GM19099 (cell line): Measurements from ENCODE around the gene LZTS3.

Experiments used
- POLR2A ChIP-seq: IDR thresholded peaks from 3 replicates; pipeline ENCODE4 v1.6.1; 2011; ENCODE audit warnings: low read depth; ENCODE audit not compliant: insufficient read length; ENCODE audit errors: extremely low read depth

The LZTS3 gene

GRCh38 chr20:3163099-3164042, 10.0 kb downstream of the LZTS3 start:
- TF ChIP-seq POLR2A: no peak

DNA sequence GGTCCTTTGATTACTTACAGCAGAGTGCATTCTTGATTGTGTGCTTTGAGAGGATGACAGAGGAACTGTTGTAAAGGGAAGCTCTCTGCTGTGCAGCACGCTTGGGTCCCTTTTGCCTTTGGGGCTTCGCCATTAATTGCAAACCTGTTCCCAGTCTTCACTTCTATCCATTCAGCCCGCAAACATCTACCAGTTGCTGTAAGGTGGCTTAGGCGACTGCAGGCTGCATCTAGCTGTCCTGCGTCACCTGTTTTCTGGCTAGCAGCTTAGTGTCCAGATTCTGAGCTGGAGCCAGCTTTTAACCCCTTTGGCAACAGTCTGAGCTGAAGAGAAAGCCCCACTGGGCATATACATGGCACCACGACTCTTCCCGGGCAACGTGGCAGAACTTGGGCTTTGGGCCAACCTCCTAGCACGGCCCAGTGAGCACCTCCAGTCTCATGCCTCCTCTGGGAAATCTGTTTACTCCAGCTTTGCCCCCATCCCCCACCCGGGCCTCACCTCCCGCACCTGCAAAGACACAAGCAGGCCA, 11.2 kb downstream of the LZTS3 start:
- TF ChIP-seq POLR2A: no peak

DNA sequence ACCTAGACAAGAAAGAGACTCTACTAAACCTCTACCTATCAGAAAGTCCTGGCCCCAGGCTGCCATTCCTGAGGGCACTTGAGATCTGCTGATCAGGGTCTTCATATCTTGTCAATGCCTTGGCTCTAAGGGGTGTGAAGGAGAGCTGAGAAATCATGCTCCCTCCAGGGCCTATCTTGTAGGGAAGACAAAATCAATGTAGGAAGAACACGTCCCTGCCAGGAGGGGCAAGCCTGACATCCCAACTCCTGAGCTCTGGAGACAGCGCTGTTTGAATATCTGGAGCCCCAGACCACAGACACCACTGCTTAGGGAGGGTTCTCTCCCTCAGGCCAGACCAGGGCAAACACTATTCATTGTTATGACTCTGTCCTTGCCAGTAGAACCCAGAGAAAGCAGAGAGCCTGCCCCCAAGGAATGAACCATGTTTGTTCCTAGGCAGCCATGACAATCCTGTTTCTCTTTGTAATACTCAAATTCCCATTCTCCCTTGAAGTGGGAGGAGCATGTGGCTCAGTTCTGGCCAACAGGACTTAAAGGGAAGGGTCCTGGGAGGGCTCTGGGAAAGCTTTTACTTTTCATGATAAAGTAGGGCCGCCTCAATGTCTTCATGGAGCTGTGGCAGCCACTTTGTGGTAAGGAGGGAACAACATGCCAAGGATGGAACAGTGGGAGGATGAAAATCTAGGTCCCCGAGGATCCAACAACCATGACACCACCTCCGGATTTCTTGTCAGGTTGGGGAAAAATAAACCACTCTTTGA, 11.9 kb downstream of the LZTS3 start:
- no peak for TF ChIP-seq POLR2A

GRCh38 chr20:3160418-3160817, 12.9 kb downstream of the LZTS3 start:
- no peak for TF ChIP-seq POLR2A

DNA sequence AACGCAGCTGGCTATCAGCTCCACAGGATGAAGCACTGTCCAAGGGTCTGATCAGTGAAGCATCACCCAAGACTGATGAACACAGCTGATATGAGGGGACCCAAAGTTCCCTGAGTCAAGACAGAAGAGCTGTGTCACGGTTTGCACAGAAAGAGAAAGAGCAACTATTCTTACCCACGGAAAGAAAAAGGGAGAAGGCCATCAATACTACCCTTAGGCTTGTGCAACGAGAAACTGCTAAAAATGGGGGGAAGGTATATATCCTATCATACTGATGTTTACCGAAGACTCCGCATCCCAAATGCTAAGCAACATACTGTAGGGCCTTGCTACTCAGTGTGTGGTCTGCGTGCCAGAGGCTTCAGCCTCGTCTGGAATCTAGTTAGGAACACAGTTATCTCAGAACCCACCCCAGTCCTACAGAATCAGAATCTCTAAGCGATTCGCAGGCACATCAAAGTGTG, 14.3 kb downstream of the LZTS3 start:
- TF ChIP-seq POLR2A: no peak

DNA sequence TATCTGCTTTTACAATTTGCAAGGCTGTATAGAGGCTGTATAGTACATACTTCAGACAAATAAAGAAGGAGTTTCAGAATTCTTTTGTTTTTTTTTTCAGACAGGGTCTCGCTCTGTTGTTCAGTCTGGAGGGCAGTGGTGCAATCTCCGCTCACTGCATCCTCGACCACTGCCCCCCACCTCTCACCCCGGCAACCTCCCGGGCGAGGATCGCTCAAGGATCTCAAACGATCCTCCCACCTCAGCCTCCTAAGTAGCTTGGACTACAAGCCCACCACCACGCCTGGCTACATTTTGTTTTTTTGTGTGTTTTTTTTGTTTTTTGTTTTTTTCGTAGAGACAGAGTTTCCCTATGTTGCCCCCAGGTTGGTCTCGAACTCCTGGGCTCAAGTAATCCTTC, 15.5 kb downstream of the LZTS3 start:
- no peak for TF ChIP-seq POLR2A

DNA sequence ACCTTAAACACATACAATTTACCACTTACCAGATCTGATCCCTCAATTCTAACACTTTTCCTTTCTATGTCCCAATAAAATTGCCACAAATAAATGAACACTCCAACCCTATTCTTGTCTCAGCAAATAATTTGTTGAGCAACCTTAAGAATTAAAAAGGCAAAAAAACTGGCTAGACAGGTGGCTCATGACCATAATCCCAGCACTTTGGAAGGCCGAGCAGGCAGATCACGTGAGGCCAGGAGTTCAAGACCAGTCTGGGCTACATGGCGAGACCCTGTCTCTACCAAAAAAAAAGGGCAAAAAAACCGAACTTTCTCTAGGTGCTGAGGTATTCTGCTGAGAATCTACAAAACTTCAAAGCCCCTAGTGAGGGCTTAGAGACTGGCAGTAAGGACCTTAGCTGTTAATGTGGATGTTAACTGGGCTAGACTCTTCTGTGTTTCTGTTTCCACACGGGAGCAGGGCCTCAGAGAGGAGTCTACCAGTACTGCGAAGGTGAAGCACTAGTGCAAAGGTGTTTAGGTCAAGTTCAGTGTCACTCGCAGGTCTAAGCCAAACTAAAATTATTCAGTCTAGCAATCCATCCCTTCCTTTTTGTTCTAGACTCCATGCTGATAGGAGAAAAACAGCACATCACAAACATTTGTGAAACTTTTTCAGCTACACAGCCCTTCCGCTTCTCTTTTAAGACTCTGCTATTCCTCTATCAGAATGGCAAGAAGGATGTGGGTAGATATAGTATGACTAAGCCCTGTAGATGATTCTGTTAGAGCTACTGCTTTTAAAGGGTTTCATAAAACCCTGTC, 16.3 kb downstream of the LZTS3 start:
- no peak for TF ChIP-seq POLR2A

- no peak for TF ChIP-seq POLR2A
Measured at GRCh38 chr20:3150908-3151307, 22.4 kb downstream of the LZTS3 start.

DNA sequence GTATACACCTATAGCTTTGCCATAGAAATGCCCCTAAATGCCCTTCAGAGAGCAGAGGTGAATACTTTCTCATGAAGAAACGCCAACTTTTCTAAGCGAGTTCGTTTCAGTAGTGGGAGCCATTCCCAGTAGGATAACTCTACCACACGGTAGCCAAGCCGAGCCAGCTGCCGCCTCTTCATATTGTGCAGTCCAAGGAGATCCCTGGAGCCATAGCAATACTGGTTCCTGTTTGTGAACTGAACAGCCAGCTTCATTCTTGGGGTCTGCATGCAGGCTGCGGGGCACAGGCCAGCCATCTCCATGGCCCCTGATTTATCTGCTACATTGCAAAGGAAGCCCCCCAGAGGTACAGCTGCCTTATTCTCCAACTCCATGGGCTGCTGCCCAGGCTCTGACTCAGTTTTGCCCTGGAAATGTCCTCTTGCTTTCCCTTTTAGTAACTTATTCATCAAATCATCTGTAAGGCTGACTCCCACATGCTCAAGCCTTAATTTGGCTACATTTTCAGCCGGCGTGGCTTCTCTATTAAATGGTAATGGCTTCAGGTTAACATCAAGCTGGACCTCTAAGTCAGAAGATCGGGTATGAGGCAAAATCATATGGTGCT, 26.5 kb downstream of the LZTS3 start:
- no peak for TF ChIP-seq POLR2A

DNA sequence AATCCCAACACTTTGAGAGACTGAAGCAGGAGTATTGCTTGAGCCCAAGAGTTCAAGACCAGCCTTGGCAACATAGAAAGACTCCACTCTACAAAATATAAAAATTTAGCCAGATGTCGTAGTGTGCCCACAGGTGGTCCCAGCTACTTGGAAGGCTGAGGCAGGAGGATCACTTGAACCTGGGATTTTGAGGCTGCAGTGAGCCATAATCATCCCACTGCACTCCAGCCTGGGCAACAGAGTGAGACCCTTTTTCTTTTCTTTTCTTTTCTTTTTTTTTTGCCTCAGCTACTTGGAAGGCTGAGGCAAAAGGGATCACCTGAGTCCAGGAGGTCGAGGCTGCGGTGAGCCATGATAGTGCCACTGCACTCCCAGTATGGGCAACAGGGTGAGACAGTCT, 31.6 kb downstream of the LZTS3 start:
- TF ChIP-seq POLR2A: no peak

GRCh38 chr20:3137492-3137891, 35.9 kb downstream of the LZTS3 start:
- no peak for TF ChIP-seq POLR2A

- TF ChIP-seq POLR2A: no peak
Measured at GRCh38 chr20:3135507-3136070, 37.8 kb downstream of the LZTS3 start.

DNA sequence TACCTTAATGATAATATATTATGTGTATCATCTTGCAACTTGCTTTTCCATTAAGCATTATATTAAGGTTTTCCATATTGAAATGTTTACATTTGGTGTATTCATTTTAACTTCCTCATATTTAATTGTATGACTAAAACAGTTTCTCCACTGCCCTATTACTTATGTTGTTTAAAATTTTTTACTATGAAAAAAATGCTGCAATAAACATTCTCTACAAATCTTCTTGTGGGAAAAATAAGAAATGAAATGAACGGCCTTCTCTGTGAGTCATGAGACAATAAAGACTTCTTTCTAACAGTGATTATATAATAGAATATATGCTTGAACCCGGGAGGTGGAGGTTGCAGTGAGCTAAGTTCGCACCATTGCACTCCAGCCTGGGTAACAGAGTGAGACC, 39.2 kb downstream of the LZTS3 start:
- no peak for TF ChIP-seq POLR2A

DNA sequence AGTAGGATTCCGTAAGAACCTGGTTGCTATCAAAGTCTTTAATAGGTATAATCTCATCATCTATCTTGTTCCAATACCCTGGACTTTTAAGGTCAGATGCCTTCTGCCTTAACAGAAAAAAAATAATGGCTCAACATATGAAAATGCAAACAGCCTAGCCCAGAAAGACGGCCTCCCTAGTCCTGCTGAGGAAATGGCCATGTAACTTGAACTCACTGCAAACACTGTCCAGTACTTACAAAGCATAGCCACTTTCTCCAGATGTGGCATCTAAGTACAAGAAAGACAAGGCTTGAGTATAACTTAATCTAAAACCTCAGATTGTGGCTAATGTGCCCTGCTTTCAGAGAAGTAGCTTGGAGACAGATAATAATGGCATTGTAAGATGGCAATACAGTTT, 40.2 kb downstream of the LZTS3 start:
- TF ChIP-seq POLR2A: no peak

- no peak for TF ChIP-seq POLR2A
Measured at GRCh38 chr20:3130051-3130600, 43.2 kb downstream of the LZTS3 start.

GRCh38 chr20:3129094-3129493, 44.3 kb downstream of the LZTS3 start:
- no peak for TF ChIP-seq POLR2A
